ENCODE measurements around the gene EYA2.
"Not testable (repeated sequence)": the region's sequence is repeated elsewhere in the genome, so short reads cannot be mapped to it uniquely, and the experiment has no call there.

Gene EYA2

DNA sequence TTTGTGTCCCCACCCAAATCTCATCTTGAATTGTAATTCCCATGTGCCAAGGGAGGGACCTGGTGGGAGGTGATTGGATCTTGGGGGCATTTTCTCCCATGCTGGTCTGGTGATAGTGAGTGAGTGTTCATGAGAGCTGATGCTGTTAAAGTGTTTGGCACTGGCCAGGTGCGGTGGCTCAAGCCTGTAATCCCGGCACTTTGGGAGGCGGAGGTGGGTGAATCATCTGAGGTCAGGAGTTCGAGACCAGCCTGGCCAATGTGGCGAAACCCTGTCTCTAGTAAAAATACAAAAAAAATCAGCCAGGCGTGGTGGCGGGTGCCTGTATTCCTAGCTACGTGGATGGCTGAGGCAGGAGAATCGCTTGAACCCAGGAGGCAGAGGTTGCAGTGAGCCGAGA lies 37.8 kb downstream of the EYA2 start:
- DNase-seq = not testable (repeated sequence)

GRCh38 chr20:46933150-46933549 lies 38.5 kb downstream of the EYA2 start:
- no peak for DNase-seq

DNA sequence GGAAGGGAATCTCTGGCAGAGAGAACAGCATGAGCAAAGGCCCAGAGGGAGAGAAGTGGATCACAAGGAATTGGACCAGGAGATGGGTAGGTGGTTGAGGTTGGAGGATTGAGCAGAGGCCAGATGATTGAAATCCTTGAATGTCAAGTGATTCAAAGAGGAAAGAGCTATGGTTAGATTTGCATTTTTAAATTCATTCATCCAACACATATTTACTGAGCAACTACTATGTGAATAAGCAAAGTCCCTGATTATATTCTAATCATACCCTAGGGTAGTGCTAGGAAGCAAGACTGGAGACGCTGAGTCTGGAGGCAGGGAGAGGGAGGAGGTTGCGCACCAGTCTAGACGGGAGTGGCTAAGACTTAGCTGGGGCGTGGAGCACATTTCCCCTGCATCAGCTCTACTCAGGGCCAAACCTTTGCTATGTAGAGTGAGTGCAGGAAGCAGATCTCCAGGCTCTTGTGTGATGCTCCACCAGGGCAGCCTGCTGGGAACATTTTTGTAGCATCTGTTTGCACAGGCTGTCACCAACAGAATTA lies 40.2 kb downstream of the EYA2 start:
- no peak for DNase-seq

DNA sequence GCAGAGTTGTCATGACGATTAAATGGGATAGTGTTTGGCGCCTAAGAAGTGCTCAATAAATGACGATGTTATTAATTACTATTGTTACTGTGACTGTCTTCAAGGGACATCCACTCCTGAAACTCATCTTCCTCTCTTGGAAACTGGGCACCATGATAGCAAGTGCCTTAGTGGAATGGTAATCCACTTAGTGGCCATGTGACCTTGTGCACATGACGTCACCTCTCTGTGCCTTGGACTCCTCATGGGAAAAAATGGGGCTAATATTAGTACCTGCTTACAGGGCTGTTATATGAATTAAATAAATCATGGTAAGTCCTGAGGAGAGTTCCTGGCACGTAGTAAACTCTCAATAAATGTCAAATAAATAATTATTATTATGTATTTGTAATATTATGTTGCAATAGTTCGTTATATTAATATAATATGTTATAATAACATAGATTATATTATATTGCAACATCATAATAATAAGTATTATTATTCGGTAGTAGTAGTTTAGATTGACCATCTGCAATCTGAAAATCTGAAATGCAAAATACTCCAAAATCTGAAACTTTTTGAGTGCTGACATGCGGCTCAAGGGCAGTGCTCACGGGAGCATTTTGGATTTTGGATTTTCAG lies 40.9 kb downstream of the EYA2 start:
- DNase-seq = no peak

DNA sequence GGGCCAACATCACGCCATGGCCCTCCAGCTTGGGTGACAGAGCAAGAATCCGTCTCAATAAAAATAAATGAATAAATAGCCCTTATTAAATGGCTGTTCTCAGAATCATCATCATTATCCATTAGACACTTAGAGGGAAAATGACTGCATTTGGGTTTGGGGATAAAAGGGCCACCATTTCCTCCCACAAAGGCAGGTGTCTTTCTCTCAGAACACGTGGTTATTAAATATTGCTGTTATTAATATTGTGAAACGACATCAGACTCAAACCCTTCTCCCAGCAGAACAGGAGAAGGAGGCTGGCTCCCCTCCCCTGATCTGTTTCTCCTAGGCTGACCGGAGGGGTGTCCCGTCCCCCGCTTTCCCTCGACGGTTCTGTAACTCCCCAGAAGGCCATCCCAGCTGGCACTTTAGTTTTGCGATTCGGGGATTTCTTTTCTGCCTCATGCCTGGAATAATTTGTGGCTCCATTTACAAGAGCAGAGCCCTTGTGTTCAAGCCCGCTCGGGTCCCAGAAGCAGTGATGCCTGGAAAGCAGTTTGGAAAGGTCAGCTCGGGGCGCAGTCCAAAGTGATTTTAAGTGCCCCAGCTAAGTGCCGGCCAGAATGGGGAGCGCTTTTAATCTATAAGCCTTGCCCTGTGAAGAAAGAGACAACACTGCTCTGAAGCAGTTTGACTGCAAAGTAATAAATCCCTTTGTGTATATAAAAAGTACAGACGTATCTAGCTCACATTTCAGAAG lies 41.9 kb downstream of the EYA2 start:
- DNase-seq = no peak

DNA sequence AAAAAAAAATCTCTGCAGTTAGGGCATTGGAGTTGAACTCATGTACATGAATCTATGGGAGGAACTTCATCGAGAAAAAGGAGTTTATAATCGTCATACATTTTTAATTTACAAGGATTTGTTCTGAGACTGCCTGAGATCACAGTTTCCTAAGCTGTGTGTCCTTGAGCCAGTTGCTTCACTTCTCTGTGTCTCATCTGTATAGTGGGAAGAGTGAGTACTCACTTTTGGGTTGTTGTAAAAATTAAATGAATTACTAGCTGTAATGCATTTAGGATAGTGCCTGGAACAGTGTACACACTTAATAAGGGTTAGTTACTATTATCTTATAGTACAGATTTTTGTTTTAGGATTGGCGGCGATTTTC lies 42.5 kb downstream of the EYA2 start:
- DNase-seq = no peak

DNA sequence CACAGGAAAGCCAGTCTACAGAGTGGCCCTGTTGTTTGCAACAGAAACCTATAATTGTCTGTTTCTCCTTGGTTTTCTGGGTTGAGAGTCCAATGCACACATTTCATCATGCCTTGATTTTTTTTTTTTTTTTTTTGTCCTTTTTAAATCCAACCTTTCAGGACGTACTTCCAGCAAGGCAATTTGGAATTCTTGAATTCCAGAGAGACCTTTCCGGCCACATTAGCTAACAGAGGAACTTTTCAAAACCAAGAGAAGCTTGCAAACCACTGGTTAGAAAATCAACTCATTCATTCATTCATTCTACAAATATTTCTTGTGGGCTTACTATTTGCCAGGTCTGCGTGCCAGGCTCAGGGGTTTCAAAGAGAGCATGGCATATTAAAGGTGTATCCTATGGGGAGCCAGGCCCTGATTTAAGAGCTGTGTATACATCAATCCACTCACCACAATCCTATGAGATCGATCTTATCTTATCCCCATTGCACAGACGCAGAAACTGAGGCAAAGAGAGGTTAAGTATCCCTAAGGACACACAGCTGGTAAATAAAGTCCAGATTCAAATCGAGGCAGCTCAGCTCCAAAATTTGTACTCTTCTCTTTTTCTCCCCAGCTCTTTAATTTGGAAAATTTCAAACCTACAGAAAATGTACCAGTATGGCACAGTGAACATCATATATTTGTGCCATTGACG lies 43.0 kb downstream of the EYA2 start:
- no peak for DNase-seq

DNA sequence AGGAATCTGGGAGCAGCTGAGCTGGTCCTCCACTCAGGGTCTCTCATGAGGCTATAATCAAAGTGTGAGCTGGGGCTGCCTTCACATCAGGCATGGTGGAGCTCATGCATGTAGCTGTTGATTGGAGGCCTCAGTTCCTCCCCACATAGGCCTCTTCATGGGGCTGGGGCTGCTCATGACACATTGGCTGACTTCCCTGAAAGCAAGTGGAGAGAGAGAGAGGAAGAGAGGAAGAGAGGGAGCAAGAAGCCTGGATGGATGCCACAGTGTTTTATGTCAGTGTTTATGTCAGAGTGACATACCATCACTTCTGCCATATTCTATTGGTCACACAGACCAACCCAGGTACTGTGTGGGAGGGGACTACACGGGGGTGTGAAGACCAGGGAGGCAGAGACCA lies 43.8 kb downstream of the EYA2 start:
- no peak for DNase-seq

DNA sequence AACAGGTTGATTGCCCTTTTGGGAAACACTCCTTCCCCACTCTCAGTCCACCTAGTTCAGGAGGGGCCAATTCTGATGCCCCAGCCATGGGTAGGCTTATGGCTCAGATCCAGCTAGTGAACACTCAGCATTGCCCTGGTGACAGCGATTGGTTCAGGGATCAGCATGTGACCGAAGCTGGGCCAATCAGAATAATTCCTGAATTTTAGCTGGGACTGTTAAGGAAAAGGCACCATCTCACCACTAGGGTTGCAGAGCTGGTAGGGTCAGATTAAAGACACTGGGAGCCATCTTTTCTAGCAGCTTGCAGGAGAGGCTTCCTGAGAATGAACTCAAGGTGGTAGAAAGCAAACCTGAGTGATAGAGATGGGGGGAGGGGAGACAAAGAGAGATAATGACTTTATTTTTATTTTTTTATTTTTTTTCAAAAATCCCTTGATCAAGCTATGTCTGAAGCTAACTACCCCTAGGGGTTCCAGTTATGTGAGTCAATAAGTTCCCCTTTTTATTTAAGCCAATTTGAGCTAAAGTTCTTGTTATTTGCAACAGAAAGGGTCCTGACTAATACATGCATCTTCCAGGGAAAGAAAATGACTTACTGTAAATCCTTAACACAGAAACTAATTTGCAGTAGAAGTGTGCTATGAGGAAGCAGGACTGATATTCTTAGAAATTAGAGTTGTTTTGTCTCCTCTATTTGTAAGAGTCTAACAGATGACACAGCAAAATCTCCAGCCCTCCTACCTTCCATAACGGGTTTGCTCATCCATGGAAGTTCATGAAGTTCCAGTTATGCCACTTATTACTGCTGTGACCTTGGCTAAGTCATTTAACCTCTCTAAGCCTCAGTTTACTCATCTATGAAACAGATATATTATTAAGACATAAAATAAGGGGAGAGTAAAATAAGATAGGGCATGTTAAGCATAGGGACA lies 44.7 kb downstream of the EYA2 start:
- no peak for DNase-seq

DNA sequence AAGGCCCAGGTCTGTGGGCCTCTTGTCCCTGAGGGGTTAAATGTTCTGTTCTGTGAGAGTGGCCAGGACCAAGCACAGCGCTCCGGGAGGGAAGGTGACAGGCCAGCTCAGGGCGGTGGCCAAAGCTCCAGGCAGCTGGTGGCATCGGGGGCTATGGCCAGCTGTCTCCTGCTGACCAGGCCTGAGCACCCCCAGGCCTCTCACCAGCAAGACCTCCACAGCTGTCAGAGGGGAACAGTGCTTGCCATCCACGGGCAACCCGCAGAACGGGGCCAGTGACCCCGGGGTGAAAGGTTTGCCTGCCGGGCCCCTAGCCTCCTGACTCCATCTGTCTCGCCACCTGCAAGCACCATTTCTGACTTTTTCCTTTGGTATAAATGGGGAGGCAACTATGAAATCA lies 46.0 kb downstream of the EYA2 start:
- DNase-seq = no peak

DNA sequence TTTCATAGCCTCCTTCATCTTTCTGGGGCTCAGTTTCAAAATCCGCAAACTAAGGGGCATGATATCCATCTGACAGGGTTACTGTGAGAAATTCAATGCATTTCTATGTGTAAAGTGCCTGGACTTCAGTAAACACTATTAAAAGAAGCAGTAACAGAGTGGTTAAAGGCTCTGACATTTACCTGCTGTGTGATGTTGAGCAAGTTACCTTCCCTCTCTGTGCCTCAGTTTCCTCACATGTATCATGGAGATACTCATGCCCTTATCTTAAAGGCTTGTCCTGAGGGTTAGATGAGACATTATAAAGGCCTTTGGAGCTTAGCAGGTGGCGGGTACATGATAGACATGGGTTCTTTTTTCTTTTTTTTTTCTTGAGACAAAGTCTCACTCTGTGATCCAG lies 46.8 kb downstream of the EYA2 start:
- DNase-seq = no peak

GRCh38 chr20:46943861-46944591 lies 49.4 kb downstream of the EYA2 start:
- DNase-seq = no peak

GRCh38 chr20:46945465-46945864 lies 50.8 kb downstream of the EYA2 start:
- DNase-seq = no peak

GRCh38 chr20:46946181-46946624 lies 51.6 kb downstream of the EYA2 start:
- DNase-seq = no peak

- no peak for DNase-seq
Measured at GRCh38 chr20:46946796-46947195, 52.2 kb downstream of the EYA2 start.

DNA sequence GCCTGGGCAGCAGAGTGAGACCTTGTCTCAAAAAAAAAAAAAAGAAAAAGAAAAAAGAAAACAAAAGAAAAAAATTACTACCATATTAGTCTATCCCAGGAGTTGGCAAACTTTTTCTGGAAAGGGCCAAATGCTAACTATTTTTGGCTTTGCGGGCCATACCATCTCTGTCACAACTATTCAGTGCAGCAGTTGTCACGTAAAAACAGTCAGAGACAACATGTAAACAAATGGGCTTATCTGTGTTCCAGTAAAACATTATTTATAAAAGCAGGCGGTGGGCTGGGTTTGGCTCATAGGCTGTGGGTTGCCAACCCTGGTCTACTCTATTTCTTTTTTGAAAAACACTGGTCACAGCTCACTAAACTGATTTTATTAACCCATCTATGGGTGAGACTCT lies 53.4 kb downstream of the EYA2 start:
- no peak for DNase-seq

- peak; percentile 24 to 43 for DNase-seq
Measured at GRCh38 chr20:46951405-46951804, 56.8 kb downstream of the EYA2 start.

GRCh38 chr20:46951840-46952497 lies 57.3 kb downstream of the EYA2 start:
- peak; percentile 20 to 25 for DNase-seq

GRCh38 chr20:46953596-46953995 lies 59.0 kb downstream of the EYA2 start:
- no peak for DNase-seq

DNA sequence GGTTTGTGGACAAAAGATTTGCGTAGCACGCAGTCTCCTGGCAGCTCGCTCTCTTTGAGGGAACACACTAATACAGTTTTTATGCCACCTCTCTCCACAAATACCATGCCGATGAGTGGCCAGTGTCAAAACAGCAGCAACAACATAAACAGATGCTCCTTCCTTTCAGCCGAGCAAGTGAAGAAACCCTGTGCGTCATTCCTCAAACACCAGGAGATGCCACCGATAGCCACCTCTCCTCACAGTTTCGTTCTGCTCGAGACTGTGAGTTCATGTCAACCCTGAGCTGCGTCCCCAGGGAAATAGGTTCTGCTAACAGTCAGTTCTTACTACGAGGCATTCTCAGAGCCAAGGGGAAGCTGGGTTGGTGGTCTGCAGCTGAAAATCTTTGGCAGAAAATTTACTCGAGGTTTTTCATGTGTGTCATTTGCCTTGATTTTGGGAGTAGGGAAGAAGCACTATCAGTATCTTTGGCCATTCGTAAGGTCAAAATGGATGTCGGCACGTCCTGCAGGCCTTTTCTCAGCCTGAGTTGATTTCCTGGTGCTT lies 59.9 kb downstream of the EYA2 start:
- DNase-seq = no peak

All from activated T-cell treated with anti-CD3 and anti-CD28 coated beads, Interleukin-2, amount 50 U/mL, for 48 hours (primary cell).